Sigmoid colon (tissue), 4 donors: ENCODE results near the gene OR9G1.

Experiments used
- EP300 ChIP-seq, 4 donors: sonication (generic); formaldehyde crosslinking; IDR thresholded peaks; one replicate each; pipeline ENCODE4 v1.6.1; 2017; ENCODE audit warnings: antibody characterized with exemption in 4 of 4
- POLR2A ChIP-seq, 2 donors: fragments of 450-650 bp; IDR thresholded peaks; one replicate each; pipeline ENCODE4 v1.6.1; 2016; ENCODE audit warnings: antibody characterized with exemption in 2 of 2, mild to moderate bottlenecking in 2 of 2, moderate library complexity in 2 of 2
- POLR2AphosphoS5 ChIP-seq, 4 donors: sonication (generic); formaldehyde crosslinking; IDR thresholded peaks; one replicate each; pipeline ENCODE4 v1.6.1; 2017; ENCODE audit warnings: antibody characterized with exemption in 4 of 4
- TF ChIP-seq, protein P1 (sequence below), 4 experiments: fragments of 450-650 bp in 3 of 4; fragments of 200-600 bp in 1 of 4; IDR thresholded peaks; one replicate each; pipeline ENCODE4 v1.5.1; 2016 to 2019; ENCODE audit warnings: antibody characterized with exemption in 4 of 4, mild to moderate bottlenecking in 3 of 4, moderate library complexity in 2 of 4

DNA sequence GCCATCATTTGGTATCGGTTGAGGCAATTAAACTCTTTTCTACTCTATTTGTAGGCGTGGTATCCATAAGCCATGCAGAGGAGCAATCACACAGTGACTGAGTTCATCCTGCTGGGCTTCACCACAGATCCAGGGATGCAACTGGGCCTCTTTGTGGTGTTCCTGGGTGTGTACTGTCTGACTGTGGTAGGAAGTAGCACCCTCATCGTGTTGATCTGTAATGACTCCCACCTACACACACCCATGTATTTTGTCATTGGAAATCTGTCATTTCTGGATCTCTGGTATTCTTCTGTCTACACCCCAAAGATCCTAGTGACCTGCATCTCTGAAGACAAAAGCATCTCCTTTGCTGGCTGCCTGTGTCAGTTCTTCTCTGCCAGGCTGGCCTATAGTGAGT lies 41.2 kb downstream of the OR9G1 start:
- TF ChIP-seq, protein P1, sequence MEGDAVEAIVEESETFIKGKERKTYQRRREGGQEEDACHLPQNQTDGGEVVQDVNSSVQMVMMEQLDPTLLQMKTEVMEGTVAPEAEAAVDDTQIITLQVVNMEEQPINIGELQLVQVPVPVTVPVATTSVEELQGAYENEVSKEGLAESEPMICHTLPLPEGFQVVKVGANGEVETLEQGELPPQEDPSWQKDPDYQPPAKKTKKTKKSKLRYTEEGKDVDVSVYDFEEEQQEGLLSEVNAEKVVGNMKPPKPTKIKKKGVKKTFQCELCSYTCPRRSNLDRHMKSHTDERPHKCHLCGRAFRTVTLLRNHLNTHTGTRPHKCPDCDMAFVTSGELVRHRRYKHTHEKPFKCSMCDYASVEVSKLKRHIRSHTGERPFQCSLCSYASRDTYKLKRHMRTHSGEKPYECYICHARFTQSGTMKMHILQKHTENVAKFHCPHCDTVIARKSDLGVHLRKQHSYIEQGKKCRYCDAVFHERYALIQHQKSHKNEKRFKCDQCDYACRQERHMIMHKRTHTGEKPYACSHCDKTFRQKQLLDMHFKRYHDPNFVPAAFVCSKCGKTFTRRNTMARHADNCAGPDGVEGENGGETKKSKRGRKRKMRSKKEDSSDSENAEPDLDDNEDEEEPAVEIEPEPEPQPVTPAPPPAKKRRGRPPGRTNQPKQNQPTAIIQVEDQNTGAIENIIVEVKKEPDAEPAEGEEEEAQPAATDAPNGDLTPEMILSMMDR (IDR thresholded peaks at IDR 0.05) = no peak
- TF ChIP-seq POLR2AphosphoS5 (IDR thresholded peaks at IDR 0.05) = no peak
- no peak for TF ChIP-seq POLR2A (IDR thresholded peaks at IDR 0.05)
- TF ChIP-seq EP300 (IDR thresholded peaks at IDR 0.05) = no peak
